Prostate gland (tissue), 2 donors: Measurements from ENCODE around the gene GEN1. TPM values are rescaled to one million over a fixed set of nuclear protein-coding genes. Genes with fewer than 3 reads are reported as not detected.

ENCODE experiments used
- DNase-seq: peaks from one replicate; pipeline ENCODE4 v3.0.0-alpha.2; 2019; ENCODE audit warnings: low spot score
- H3K27ac ChIP-seq, 2 donors: fragments of 200-600 bp; sonication (generic); 2 replicates each; pipeline ENCODE4 v1.5.1; 2017 to 2019
- H3K27me3 ChIP-seq: fragments of 200-600 bp; sonication (generic); replicated peaks from 2 replicates; pipeline ENCODE4 v1.5.1; 2019; ENCODE audit not compliant: insufficient read depth
- H3K36me3 ChIP-seq, 2 donors: fragments of 200-600 bp; sonication (generic); 1 replicate in 1 of 2; 2 replicates in 1 of 2; pipeline versions ENCODE4 v1.5.1 to v1.8.1; 2017 to 2019
- H3K4me1 ChIP-seq: fragments of 200-600 bp; sonication (generic); replicated peaks from 2 replicates; pipeline ENCODE4 v1.5.1; 2019
- H3K4me3 ChIP-seq, 2 donors: fragments of 200-600 bp; sonication (generic); 2 replicates each; pipeline ENCODE4 v1.5.1; 2017 to 2019
- H3K9me3 ChIP-seq: fragments of 200-600 bp; sonication (generic); 2 replicates; pipeline ENCODE4 v1.5.1; 2017
- POLR2A ChIP-seq: fragments of 450-650 bp; IDR thresholded peaks from one replicate; pipeline ENCODE4 v1.6.1; 2016; ENCODE audit warnings: antibody characterized with exemption, mild to moderate bottlenecking
- POLR2AphosphoS5 ChIP-seq: sonication (generic); formaldehyde crosslinking; IDR thresholded peaks from one replicate; pipeline ENCODE4 v1.6.1; 2017; ENCODE audit warnings: antibody characterized with exemption
- WGBS: methylation state at CpG from one replicate; pipeline ENCODE4 v1.1.5; 2018; 5-methylcytosine and 5-hydroxymethylcytosine counted together
- intact Hi-C: fragments of 100-400 bp; cut with DNase I; formaldehyde crosslinking; loops from one replicate; pipeline ENCODE4 v1.14.2; 2022
- total RNA-seq, 2 donors: library from RNA; depleted of rRNA; stranded (reverse); fragments of >200 nt; gene quantifications; one replicate each; pipeline ENCODE4 v1.1.0, GENCODE V29; 2016
- TF ChIP-seq, protein P1 (sequence below), 4 experiments: fragments of 200-600 bp in 2 of 4; fragments of 450-650 bp in 2 of 4; sonication (generic) in 2 of 4; IDR thresholded peaks; 1 replicate in 3 of 4; 2 replicates in 1 of 4; pipeline ENCODE4 v1.5.1; 2016 to 2019; ENCODE audit warnings: antibody characterized with exemption in 4 of 4, mild to moderate bottlenecking in 2 of 4, moderate library complexity in 2 of 4

Gene GEN1
- total RNA-seq, 2 donors from 2014 or later, result 5.0 to 15.3 TPM

DNA sequence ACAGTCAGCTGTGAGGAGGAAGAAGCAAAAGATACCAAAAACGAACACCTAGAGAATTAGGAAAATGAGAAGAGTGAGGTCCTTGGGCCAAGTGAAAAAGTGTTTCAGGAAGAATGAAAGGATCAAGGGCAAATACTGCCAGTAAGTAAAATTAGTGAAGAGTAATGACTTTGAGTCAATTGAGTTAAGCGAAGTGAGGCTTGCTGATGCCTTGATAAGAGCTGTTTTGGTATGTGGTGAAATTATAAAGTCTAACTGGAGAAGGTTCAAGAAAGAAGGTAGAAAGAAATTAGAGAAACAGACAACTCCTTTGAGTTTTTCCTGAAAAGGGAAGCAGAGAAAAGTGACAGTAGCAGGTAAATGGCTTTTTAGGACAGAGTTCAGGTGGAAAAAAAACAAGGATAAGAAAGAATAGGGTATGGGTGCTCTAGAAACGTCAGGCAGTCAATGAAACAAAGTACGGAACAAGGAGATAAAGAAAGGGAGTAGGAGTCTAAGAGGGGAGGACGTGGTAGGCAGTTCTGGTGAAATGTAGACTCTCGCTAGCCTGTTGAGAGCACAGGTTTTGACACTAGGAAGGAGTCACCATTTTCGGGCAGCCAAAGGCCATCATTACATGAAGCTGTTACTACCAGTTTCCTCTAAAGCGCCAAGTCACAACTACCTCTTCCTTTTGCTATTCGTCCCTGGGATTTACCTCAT is 43.2 kb upstream of the GEN1 start:
- Histone ChIP-seq H3K9me3 (no peaks in the 10 kb centered on the region), H3K27ac (no peak overlapping the region), H3K4me3 (no peak overlapping the region), H3K27me3 (no peaks in the 10 kb centered on the region), H3K36me3 (no peaks in the 10 kb centered on the region), H3K4me1 (no peaks in the 10 kb centered on the region)
- no peak for TF ChIP-seq POLR2A
- no peak for TF ChIP-seq POLR2AphosphoS5
- TF ChIP-seq, protein P1, sequence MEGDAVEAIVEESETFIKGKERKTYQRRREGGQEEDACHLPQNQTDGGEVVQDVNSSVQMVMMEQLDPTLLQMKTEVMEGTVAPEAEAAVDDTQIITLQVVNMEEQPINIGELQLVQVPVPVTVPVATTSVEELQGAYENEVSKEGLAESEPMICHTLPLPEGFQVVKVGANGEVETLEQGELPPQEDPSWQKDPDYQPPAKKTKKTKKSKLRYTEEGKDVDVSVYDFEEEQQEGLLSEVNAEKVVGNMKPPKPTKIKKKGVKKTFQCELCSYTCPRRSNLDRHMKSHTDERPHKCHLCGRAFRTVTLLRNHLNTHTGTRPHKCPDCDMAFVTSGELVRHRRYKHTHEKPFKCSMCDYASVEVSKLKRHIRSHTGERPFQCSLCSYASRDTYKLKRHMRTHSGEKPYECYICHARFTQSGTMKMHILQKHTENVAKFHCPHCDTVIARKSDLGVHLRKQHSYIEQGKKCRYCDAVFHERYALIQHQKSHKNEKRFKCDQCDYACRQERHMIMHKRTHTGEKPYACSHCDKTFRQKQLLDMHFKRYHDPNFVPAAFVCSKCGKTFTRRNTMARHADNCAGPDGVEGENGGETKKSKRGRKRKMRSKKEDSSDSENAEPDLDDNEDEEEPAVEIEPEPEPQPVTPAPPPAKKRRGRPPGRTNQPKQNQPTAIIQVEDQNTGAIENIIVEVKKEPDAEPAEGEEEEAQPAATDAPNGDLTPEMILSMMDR (IDR thresholded peaks at IDR 0.05), result no peak
- no peak for DNase-seq
- WGBS, result 92% methylated on average over 9 of the region's 9 CpGs
- intact Hi-C loops, result no loop called here

DNA sequence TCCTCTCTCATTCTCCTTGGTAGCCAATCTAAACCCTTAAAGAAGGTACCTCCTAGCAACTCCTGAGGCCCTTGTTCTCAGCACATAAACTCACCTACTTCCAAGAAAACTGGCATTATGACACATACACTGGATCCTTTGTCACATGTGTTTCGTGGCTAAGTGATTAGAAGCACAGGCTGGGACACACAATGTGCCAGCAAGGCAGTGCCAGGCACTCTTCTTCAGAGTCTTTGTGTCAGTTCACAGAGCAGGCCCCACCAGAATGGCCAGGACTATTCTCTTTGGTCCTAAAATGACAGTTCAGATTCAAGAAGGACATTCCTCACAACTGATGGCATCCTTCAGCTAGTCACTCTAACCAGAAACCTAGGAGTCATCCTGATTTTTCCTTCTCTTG is 40.6 kb upstream of the GEN1 start:
- H3K36me3 ChIP-seq, result no peaks in the 10 kb centered on the region
- DNase-seq, result no peak

DNA sequence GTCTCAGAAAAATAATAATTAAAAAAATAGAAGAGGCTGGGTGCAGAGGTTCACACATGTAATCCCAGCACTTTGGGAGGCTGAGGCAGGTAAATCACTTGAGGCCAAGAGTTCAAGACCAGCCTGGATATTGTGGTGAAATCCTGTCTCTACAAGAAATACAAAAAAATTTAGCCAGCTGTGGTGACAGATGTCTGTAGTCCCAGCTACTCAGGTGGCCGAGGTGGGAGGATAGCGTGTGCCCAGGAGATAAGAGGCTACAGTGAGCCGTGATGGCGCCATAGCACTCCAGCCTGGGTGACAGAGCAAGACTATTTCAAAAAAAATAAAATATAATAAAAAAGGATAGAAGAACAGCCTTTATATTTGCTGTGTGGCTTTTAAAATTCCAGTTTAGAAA is 36.3 kb upstream of the GEN1 start:
- 92% methylated on average over 4 of the region's 4 CpGs for WGBS
- intact Hi-C loops, result no loop called here
- Histone ChIP-seq H3K36me3 (no peaks in the 10 kb centered on the region), H3K9me3 (no peaks in the 10 kb centered on the region), H3K27me3 (no peaks in the 10 kb centered on the region), H3K4me3 (no peak overlapping the region), H3K4me1 (no peaks in the 10 kb centered on the region), H3K27ac (no peak overlapping the region)
- no peak for DNase-seq
- TF ChIP-seq POLR2AphosphoS5 (no peak), POLR2A (no peak)
- TF ChIP-seq, protein P1 (IDR thresholded peaks at IDR 0.05), result no peak

More for the DNA sequence above, 40.6 kb upstream of the GEN1 start:
- Histone ChIP-seq H3K4me1 (no peaks in the 10 kb centered on the region), H3K27me3 (no peaks in the 10 kb centered on the region), H3K27ac (no peak overlapping the region), H3K9me3 (no peaks in the 10 kb centered on the region), H3K4me3 (no peak overlapping the region)
- TF ChIP-seq POLR2AphosphoS5 (no peak), POLR2A (no peak)
- TF ChIP-seq, protein P1 (IDR thresholded peaks at IDR 0.05), result no peak
- 93% methylated on average over 1 of the region's 1 CpG for WGBS
- intact Hi-C loops, result no loop called here

DNA sequence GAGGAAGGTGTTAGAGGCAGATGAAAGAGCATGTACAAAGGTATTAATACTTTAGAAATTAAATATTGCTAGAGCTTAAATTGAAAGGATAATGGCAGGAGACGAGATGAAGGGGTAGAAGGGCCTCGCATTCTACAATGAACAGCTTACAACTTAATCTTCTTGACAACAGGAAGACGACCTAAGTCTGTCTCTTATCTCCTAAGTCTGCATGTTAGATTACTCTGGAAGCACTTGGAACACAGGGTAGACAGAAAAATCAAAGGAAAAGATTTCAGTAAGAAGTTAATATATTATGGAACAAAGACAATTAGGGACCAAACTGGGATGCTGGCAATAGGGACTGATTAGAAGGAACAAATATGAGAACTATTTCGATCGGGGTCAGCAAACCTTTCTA is 35.2 kb upstream of the GEN1 start:
- WGBS, result 89% methylated on average over 5 of the region's 5 CpGs
- intact Hi-C loops, result no loop called here

More for the DNA sequence above, 35.2 kb upstream of the GEN1 start:
- no peaks in the 10 kb centered on the region for H3K36me3 ChIP-seq
- TF ChIP-seq POLR2A (no peak), POLR2AphosphoS5 (no peak)
- TF ChIP-seq, protein P1 (IDR thresholded peaks at IDR 0.05), result no peak
- H3K4me1 ChIP-seq, result no peaks in the 10 kb centered on the region
- no peaks in the 10 kb centered on the region for H3K27me3 ChIP-seq
- no peak overlapping the region for H3K27ac ChIP-seq
- no peaks in the 10 kb centered on the region for H3K9me3 ChIP-seq
- no peak for DNase-seq
- H3K4me3 ChIP-seq, result no peak overlapping the region
